B cell (primary cell): ENCODE results near the gene RPL36.

Experiments used
- CTCF ChIP-seq: fragments of 200-600 bp; IDR thresholded peaks from one replicate; pipeline ENCODE4 v1.8.0; 2022; ENCODE audit warnings: antibody characterized with exemption, mild to moderate bottlenecking
- EZH2 ChIP-seq: IDR thresholded peaks from 2 replicates; pipeline ENCODE4 v1.6.1; 2012; ENCODE audit warnings: borderline replicate concordance, low read depth, mild to moderate bottlenecking, moderate library complexity, low read length; ENCODE audit not compliant: insufficient read depth, poor library complexity, severe bottlenecking

GRCh38 chr19:5666921-5667610 lies 23.0 kb upstream of the RPL36 start:
- no peak for TF ChIP-seq CTCF
- no peak for TF ChIP-seq EZH2
